Myocyte (in vitro differentiated cells): ENCODE measurements around the gene FAM200C. TPM values are rescaled to one million over a fixed set of nuclear protein-coding genes. Genes with fewer than 3 reads are reported as not detected.

Experiments
- DNase-seq: peaks from one replicate; pipeline ENCODE4 v3.0.0-alpha.2; 2012; ENCODE audit warnings: low read depth
- total RNA-seq: library from RNA; depleted of rRNA; stranded (reverse); fragments of >200 nt; gene quantifications from 2 replicates; pipeline ENCODE4 v1.2.3, GENCODE V29; 2014

The FAM200C gene
- total RNA-seq, 1 donor from 2014 or later: 7.8 TPM

DNA sequence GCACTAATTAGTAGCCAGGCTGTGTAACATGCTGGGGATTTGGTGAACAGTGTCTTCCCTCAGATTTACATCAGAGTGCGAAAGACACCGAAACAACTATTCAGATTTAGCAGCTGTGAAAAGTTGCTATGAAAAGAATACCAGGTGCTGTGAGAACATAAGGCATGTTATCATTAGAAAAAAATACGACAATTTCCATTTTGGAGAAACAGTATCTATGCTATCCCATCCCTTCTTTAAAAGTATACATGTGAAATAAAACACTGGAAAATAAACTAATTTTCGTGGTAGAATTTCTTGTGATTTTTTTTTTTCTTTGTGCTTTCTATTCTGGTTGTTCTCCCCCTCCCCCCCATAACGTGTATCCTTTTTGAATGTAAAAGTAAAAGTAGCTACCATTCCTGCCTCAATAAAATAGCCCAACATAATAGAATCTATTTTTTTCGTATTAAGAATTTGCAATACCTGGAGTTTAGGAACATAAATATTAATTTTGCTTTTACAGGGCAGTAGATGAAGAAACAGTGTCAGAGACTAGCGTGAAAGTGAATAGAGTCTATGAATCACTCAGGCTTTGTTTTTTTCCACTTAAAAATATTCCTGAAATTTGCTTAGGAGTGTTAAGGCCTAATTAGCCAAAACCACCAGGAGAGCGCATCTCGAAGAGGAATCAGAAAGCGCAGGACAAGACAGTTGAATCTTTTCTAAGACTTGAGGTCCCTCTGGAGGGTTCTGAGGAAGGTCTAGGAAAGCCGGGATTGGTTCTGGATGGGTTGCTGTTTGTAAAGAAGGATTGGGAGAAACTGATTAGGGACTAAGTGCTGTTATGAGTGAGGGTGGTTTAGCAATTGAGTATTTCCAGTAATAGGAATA lies 19.8 kb upstream of the FAM200C start:
- no peak for DNase-seq

DNA sequence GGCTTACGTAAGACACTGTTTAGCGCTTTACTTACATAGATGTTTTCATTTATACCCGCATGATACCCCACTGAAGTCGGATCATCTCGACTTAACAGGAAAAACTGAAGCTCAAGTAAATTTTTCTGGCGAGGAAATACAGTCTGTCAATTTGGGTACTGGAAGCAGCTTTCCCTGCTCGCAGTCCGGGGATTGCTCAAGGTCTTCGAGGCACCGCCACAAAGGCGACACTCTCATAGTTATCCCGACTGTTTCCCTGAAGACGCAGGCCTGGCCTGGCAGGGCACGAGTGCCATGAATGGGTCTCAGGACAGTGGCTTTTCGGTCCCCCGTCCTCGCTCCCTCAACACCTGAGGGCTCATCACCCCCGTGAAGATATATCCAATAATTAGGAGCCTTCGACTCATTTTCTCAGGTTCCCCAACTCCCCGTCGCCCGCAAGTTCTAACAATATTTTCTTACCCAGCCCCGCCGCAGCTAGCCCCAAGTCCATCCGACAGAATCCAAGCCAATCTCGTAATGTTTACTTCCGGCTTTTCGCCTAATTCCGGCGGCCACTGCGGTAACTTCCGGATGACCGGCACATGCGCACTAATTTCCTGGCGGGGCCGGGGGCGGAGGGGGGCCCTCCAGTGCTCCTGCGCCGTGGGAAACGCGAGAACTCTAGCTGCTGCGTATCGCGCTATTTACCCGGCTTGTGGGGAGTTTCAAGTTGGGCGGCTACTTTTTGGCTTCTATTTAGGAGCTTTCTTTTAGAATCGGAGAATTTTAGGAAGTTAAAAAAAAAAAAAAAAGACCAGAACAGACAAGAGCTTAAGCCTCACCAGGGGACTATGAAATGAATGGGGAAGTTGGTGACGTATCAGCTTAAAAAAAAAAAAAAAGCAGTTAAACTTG lies 19.0 kb upstream of the FAM200C start, which contains the start of gene SLU7:
Gene SLU7, minus strand, starts transcription at position 521 of the 897 bp plus-strand sequence. CDS start 3,787 bp downstream, outside the sequence.
- peak; percentile 97 for DNase-seq

DNA sequence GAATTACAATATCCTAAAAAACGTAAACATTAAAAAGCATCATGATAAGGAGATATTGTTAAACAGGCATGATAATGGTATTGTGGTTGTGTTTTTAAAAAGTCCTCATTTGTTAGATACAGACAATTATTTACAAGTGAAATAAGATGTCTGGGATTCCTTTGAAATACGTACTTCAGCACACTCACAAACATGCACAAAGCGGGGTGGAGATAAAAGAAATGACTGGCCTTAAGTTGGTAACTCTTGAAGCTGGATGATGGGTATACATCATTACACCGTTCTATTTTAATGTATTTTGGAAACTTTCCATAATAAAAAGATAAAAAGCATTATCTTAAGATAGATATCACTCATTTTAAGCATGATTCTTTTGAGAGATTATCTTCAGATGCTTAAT lies 1.0 kb downstream of the FAM200C start:
- no peak for DNase-seq

DNA sequence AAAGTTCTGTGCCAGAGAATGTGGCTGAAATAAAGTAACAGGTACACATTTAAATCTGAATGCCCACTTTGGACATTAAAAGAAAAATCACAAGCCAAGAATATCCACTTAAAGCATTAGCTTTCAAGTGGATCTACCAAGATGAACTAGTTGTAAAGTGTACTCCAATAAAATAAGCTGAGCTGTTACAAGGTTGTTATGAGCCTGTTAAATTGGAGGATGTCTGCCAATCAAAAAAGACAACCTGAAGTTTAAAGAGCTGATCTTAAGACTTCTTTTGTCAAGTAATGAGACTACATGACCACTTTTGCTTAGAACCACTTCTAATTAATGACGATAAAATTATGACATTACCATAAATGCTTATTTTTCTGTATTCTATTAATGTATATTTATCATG lies 2.4 kb downstream of the FAM200C start:
- DNase-seq: no peak

DNA sequence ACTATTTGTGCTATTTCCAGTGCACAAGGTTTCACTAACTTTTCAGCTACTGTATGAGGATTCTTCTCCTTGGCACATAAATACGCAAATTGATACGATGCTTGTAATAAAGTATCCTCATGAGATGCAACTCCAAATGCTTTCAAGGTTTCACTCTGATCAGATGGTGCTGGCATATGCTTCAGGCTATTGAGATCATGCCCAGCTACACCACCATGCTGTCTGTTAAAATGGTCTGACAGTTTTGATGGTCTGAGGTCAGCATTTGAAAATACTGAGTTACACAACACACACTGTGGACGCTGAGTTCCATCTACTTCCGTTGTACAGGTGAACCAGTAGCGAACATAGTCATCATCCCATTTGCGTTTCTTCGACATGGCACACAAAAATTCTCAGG lies 4.7 kb downstream of the FAM200C start:
- DNase-seq: no peak

DNA sequence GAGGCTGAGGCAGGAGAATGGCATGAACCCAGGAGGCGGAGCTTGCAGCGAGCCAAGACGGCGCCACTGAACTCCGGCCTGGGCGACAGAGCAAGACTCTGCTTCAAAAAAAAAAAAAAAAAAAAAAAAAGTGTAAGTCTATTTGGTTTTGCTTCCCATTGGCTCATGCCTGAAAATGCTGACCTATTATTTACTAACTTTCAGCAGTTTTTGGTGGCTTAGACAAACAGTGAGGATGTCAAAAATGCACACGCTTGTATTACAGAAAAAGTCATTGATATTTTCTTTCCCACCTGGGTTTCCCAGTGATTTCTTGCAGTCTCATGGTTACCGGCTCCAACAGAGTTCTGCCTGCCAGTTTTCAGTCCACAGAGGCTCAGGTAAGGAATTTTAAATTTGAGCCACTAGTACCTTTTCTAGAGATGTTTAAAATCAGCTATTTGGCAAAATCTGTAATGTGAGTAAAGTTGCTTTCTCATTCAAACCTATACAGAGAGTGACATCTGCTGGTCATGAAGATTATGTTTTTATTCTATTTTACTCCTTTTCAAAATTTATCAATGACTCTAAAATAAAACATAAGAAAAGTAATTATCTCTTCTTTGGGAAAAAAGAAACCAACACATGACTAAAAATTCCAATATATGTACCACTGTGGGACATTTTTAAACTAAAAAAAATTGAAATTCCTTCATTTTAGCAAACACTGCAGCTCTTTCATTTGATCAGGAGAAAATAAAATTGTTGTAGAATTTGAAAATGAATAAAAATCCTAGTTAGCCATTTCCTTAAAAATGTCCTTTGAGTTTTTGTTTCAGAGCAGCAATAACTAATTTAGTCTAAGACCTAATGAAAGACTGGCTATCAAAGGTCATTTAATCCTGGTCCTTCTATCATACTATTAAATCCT lies 8.8 kb downstream of the FAM200C start:
- peak; percentile 32 for DNase-seq

DNA sequence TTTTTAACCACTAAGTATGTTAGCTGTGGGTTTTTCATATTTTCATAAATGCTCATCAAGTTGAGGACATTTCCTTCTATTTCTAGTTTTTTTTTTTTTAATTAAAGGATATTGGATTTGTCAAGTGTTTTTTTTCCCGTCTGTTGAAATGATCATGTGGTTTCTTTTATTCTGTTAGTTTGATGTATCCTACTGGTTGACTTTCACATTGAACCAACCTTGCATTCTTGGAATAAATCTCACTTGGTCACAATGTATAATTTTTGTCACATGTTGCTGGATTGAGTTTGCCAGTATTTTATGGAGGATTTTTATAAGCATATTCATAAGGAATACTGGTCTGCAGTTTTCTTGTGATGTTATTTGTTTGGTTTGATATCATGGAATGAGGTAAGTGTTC lies 12.4 kb downstream of the FAM200C start:
- DNase-seq: no peak

DNA sequence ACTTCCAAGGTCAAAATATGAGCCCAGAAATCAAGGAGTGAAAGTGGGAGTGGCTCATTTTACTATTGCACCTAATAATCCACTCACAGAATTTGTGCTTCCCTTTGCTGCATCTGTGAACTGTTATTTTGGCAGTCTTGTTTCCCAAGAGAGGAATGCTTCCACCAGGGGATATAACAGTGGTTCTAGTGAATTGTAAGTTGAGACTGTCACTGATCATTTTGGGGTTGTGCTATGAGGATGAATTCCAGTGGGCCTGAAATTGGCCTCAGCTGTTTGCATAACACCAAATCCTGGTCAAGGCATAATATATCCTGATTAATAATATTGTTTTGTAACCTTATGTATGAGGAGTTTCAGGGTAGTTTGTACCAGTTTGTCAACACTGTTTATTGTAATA lies 14.4 kb downstream of the FAM200C start:
- DNase-seq: peak; percentile 76

DNA sequence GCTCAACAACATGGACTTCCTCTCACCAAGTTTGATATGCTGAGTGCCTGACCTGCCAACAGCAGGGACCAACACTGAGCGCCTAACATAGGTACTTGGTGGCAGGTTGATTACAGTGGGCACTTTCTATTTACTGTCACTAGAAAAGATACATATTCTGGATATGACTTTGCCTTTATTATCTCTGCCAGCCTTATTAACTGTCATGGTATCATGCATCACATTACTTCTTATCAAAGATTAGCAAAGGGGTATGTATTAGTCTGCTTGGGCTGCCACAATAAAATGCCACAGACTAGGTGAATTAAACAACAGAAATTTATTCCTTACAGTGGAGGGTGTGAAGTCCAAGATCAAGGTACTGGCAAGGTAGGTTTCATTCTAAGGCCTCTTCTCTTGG lies 15.2 kb downstream of the FAM200C start:
- DNase-seq: no peak

DNA sequence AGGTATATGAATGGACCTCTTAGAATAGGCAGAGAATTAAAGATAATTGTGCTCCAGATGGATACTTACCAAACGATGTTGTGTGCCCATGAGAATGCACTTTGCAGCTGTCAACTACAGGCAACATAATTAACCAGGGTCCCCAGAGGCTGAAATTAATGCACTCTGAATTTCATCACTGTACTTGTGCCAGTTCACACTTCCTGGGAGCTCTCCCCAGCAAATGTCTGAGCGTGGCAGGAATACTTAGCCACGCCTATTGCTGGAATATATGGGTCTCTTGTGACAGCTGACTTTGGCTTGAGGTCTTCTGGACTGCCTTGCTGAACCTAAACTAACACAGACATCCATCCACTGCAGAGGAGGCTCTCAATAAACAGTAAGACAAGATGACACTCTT lies 17.5 kb downstream of the FAM200C start:
- DNase-seq: peak; percentile 67

DNA sequence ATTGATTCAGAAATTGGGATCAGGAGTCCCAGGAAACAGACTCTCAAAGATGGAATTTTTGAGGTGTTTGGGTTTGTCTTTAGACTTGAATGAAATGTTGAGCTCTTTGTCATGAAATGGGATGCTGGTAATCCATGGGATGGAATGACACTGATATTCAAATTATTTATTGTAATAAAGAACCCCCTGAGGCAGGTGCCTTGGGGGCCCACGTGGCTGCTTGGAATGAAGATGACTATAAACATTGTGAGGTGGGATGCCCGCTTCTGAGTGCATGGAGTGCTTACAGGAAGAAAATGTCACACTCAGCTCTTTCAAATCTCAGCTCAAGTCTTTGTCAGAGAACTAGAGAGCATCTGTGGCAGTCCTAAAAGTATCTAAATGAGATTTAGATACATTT lies 19.8 kb downstream of the FAM200C start:
- no peak for DNase-seq

DNA sequence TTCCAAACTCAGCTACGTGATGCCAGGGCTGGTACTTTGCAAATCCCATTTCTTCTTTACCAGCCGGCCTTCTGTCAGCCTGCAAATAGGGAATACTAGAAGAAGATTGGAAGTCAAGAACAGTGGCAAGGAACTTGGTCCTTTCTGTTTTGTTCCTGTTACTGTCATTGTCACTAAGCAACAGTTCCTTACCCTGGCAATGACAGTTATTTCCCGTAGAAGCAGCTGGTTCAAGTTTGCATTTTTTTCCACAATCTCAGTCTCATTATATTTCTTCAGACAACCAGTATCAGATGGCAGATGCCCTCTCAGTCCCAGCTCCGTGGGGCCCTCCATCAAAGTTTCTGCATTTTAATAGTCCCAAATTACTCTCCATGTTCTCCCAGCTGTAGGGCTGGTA lies 20.3 kb downstream of the FAM200C start:
- DNase-seq: no peak

DNA sequence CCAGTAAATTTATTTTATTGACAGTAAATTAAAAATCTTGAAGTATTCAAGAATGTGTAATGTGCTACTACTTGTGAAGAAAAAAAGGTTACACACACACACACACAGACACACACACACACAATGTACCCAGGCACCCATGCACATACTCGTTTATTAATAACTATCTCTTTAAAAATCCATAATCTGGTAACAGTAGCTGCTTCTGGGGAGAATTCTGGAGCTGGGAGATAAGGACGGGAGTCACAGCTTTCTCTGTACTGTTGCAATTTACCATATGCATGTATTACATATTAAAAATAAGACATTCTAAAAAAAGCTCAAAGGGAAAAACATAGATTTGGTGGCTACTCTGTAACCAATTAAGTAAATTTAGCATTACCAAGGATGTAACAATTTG lies 21.5 kb downstream of the FAM200C start:
- DNase-seq: no peak

DNA sequence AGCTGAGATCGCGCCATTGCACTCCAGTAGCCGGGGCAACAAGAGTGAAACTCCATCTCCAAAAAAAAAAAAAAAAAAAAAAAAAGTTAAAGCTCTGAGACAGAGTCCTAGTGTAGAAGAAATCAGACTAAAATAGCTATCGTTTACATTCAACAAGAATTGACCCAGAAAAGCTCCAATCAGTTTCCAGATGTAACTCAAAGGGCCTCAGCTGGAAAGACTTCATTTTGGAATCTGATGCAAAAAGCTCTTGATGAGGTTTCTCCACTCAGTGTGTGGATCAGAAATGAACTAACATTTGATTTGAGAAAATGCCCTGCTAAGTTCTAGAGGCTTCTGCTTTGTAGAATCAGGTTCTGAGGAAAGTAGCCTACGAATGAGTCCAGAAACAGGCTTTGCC lies 22.2 kb downstream of the FAM200C start:
- no peak for DNase-seq

DNA sequence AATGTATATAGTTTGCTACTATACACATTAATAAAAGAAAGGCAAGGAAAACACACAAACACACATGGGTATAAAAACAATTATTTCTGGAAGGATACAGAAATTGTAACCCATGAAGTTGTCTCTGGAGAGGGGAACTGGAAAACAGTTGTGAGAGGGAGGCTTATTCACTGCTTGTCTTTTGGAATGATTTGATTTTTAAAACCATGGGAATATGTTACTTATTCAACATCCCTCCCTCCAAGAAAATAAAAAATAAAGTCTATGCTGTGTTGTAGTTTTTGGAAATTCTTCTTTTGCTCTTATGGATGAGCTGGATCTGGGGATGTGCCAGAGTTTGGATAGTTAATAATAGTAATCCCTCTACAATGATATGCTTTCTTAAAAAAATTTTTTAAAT lies 23.4 kb downstream of the FAM200C start:
- DNase-seq: no peak

DNA sequence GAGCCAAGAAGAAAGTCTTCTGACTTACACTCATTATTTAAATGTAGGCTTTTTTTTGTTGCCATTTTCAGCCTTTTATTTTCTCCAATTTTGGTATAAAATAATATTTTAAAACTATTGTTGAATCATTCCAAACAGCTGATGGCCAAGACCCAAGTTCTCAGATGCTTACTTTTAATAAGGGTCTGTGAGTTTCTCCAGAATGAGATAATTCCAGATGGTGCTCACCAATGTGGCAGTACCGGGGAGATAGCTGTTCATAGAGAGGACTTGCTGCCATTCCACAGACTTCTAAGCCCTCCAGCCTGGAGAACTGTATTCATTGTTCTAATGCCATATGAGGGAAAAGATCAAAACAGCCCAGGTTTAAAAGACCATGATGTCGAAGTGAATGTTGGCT lies 24.2 kb downstream of the FAM200C start:
- DNase-seq: no peak

DNA sequence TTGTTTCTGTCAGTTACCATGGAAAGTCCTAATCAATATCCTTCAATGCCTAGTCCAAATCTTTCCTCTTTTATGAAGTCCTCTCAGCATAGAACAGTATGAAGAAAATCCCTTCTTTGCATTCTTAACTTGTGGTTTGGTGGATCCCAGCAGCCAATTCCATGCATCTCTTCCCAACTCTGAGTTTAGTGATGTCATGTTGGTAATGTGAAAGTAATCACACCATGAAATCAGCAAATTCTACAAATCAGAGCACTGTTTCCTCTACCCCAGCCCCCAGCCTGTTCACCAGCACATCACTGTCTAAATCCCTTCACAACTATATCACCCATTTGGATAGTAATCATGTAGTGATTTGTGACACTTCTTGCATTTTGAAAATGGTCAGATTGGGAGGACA lies 24.7 kb downstream of the FAM200C start:
- DNase-seq: no peak

DNA sequence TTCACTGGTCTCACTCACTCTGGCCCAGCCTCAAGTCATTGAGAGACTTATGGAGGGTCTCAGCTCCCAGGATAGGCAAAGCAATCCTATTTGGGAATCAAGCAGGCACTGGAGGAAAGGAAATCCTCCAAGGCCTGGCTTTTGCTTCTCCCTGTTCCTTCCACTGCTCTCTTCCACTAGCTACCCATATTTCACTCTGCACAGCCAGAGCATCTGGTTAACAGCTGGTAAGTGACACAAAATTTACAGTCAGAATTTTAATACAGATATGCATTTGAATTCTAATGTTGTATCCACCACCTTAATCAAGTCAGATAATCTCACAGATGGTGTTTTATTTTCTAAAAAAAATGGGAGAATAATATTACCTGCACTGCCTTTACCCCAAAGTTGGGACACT lies 28.6 kb downstream of the FAM200C start:
- no peak for DNase-seq

DNA sequence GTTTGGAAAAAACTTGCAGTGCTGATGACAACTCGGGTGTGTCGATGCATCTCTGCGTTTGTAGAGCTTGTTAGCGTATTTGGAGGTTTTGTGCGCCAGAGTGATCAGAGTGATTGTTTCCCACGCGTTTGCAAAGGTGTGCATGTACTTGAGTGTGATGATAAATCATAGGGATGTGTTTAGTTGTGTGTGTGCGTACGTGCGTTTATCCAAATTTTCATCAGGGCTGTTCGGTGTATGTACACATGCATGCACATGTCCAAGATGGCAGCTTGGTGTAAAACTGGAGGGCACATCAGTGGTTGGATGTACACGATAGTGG lies 29.2 kb downstream of the FAM200C start:
- DNase-seq: no peak

DNA sequence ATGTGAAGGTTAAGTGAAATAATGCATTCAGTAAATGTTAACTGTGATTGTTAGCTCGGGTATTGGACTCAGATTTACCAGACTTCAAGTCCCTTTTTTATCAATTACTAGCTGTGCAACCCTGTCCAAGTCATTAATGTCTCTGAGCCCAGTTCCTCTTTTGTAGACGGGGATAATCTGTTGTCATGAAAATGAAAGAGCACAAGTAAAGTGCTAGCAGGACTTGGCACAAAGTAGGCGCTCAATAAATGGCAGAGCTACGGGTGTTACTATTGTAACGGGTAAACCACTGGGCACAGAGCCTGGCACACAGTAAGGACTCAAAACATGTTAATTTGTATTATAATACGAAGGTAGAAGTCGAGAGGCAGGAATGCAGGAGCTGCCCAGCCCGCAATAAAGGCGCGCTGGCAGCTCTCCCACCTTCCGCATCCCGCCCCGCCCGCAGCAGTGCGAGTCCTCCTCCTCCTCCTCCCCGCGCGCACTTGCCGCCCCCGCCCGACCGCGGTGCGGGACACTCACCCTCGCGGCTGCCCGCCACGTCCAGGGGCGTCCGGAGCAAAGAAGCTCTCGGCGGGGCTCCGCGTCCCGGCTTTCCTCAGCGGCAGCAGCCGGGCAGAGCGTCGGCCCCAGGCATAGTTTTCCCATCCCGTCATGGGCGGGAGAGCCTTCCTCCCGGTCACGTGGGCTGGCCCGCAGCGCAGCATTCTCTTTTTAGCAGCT lies 29.7 kb downstream of the FAM200C start, which contains the start of gene C1QTNF2:
Gene C1QTNF2, minus strand, starts transcription at position 637 of the 723 bp plus-strand sequence. CDS start 15,615 bp downstream, outside the sequence.
- peak; percentile 86 for DNase-seq
